Measurements from ENCODE around the gene ATP2B1.
"Not testable (repeated sequence)": the region's sequence is repeated elsewhere in the genome, so short reads cannot be mapped to it uniquely, and the experiment has no call there.

ATP2B1 gene

GRCh38 chr12:89703768-89704167 is 4.9 kb downstream of the ATP2B1 start:
- no peak for TF ChIP-seq CTCF (IDR thresholded peaks at IDR 0.05; ENCODE audit: extremely low read depth, insufficient read depth, missing control alignments)
- DNase-seq (ENCODE audit: low spot score), result no peak
- in situ Hi-C loops (cut with MboI; ENCODE audit: low pct_unique_long_range_greater_than_20kb, low sequenced_read_pairs, unreplicated experiment), result no loop called here

- no peak for TF ChIP-seq CTCF (IDR thresholded peaks at IDR 0.05; ENCODE audit: extremely low read depth, insufficient read depth, missing control alignments)
- no peak for DNase-seq (ENCODE audit: low spot score)
- in situ Hi-C loops (cut with MboI; ENCODE audit: low pct_unique_long_range_greater_than_20kb, low sequenced_read_pairs, unreplicated experiment), result no loop called here
Measured at GRCh38 chr12:89702503-89702902, 6.1 kb downstream of the ATP2B1 start.

GRCh38 chr12:89701606-89702206 is 6.9 kb downstream of the ATP2B1 start:
- no peak for TF ChIP-seq CTCF (IDR thresholded peaks at IDR 0.05; ENCODE audit: extremely low read depth, insufficient read depth, missing control alignments)
- in situ Hi-C loops (cut with MboI; ENCODE audit: low pct_unique_long_range_greater_than_20kb, low sequenced_read_pairs, unreplicated experiment), result no loop called here
- no peak for DNase-seq (ENCODE audit: low spot score)

- no peak for TF ChIP-seq CTCF (IDR thresholded peaks at IDR 0.05; ENCODE audit: extremely low read depth, insufficient read depth, missing control alignments)
- in situ Hi-C loops (cut with MboI; ENCODE audit: low pct_unique_long_range_greater_than_20kb, low sequenced_read_pairs, unreplicated experiment), result no loop called here
- DNase-seq (ENCODE audit: low spot score), result no peak
Measured at GRCh38 chr12:89700191-89700810, 8.3 kb downstream of the ATP2B1 start.

- in situ Hi-C loops (cut with MboI; ENCODE audit: low pct_unique_long_range_greater_than_20kb, low sequenced_read_pairs, unreplicated experiment), result no loop called here
- TF ChIP-seq CTCF (IDR thresholded peaks at IDR 0.05; ENCODE audit: extremely low read depth, insufficient read depth, missing control alignments), result no peak
- no peak for DNase-seq (ENCODE audit: low spot score)
Measured at GRCh38 chr12:89698607-89699006, 10.0 kb downstream of the ATP2B1 start.

- in situ Hi-C loops (cut with MboI; ENCODE audit: low pct_unique_long_range_greater_than_20kb, low sequenced_read_pairs, unreplicated experiment); DNase-seq (ENCODE audit: low spot score): not testable (repeated sequence)
Measured at GRCh38 chr12:89697728-89698127, 10.9 kb downstream of the ATP2B1 start.

- DNase-seq (ENCODE audit: low spot score), result no peak
- in situ Hi-C loops (cut with MboI; ENCODE audit: low pct_unique_long_range_greater_than_20kb, low sequenced_read_pairs, unreplicated experiment), result no loop called here
- TF ChIP-seq CTCF (IDR thresholded peaks at IDR 0.05; ENCODE audit: extremely low read depth, insufficient read depth, missing control alignments), result no peak
Measured at GRCh38 chr12:89697296-89697695, 11.3 kb downstream of the ATP2B1 start.
